GM19025 (cell line): ENCODE measurements around the gene REL.
"Not testable (repeated sequence)": the region's sequence is repeated elsewhere in the genome, so short reads cannot be mapped to it uniquely, and the experiment has no call there.

Source experiments
- ATAC-seq: cut with Tn5 transposase; IDR thresholded peaks from one replicate; pipeline ENCODE4 v1.9.1; 2021; ENCODE audit warnings: mild to moderate bottlenecking, low read depth, moderate library complexity; ENCODE audit not compliant: unreplicated experiment

The REL gene

DNA sequence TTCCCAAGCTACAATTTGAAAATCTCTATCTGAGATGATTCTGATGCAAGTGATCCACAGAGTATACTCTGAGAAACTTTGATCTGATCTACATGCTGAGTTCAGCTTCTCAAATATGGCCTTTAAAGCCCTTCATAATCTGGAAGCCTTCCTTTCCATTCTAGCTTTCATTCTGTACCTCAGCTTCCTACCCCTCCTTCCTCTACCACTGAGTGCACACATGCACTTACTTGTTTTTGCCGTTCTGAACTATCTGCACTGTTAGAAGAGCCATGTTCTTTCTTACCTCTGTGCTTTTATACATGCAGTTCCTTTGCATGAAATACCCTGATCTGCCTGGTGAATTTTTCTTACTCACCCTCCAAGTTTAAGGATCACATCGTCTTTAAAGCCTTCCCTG lies 25.0 kb downstream of the REL start:
- no peak for ATAC-seq

- ATAC-seq = no peak
These were observed 26.0 kb downstream of the REL start for GRCh38 chr2:60907329-60907728.

DNA sequence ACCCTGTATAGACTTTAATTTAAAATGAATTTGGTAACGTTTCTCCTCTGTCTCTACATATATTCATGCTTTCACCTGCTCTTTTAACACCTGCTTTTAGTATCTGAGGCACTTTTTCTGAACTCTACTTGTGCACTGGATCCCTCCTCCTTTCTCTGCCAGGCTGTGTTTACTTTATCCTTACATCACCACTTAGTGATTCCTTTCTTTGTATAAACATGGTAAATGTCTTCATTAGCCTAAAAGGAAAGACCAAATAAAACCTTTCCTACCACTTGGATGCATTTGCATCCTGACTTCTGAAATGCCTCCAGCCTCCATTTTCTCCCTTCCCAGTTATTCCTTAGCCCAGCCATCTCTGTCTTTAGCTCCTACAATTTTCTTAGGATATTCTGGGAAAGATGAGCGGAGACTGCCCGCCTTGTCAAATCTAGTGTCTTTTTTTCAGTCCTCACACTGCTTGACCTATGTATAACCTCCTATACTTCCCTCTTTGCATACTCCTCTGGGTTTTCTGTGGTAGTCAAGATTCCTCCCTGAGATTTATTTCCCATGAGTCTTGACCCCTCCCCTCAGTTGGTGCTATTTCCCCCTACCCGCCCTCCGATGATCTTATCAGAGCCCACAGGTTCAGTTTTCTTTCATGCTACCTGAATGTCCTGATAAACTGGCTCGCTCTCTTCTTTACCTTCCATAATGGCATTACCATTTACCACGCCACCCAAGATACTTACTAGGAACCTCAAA lies 44.8 kb downstream of the REL start:
- ATAC-seq = no peak

DNA sequence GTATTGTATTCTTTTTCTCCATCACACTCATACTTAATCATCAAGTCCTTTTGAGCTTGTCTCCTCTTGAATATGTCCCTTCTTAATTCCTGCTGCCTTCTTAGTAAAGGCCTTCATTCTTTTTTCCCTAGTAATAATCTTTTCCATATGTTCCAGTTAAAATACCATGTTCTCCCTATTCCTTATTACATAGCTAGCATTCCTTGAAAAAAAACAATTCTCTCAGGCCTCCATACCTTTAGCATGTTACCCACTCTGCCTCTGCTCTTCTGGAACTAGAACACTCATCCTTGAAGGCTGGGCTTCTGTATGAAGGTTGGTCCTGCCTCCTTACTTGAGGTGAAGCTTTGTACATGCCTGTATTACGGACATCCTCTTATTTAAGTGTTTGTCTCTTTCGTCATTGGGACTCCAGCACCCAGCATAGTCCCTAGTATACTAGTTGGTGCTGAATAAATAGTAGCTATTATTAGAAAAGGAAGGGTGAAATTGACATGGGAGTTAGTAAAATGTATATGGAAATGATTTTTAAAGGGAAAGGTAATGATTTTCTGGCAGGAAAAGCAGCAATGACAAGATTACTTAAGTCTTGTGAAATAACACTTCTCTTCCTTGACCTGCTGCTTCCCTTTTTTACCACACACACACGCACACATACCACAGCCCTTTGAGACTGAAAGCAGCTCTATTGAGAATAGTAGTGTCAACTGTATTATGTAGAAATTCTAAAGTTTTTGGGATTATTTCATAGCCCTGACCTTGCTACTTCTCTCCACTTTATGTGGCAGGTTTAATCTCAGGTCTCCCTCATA lies 45.6 kb downstream of the REL start:
- ATAC-seq = no peak

GRCh38 chr2:60932061-60932460 lies 50.7 kb downstream of the REL start:
- not testable (repeated sequence) for ATAC-seq

DNA sequence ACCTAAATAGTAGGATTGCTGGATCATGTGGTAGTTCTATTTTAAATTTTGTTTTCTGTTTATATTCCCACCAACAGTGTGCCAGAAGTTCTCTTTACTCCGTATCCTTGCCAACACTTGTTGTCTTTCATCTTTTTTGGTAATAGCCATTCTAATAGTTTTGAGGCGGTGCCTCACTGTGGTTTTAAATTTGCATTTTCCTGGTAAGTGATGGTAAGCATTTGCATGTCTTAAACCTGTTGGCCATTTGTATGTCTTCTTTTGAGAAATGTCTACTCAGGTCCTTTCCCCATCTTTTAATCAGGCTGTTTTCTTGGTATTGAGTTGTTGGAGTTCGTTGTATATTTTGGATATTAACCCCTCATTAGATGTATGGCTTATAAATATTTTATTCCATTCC lies 51.6 kb downstream of the REL start:
- ATAC-seq = no peak

GRCh38 chr2:60934165-60934722 lies 52.9 kb downstream of the REL start:
- no peak for ATAC-seq

DNA sequence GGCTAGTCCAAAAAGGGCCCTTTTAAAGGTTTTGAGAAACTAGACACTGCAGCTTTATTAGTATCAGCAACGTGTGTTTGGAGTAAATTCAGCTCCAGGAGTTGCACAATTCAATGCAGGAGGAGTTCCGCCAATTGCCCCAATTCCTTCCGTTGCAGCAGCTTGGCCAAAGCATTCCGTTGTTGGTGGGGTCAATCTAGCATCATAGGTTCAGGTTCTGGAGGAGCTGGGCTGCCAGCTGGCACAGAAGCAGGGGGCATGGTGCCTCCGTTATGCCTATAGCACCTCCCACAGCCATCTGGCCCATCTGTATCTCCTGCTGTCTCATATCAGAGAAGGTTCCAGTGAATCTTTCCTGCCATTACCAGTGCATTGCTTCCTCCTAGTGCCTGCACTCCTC lies 55.4 kb downstream of the REL start:
- ATAC-seq = no peak

GRCh38 chr2:60938301-60938700 lies 56.9 kb downstream of the REL start:
- no peak for ATAC-seq

GRCh38 chr2:60939622-60940021 lies 58.2 kb downstream of the REL start:
- ATAC-seq = no peak

- no peak for ATAC-seq
These were observed 64.0 kb downstream of the REL start for GRCh38 chr2:60945341-60945740.

- ATAC-seq = no peak
These were observed 65.7 kb downstream of the REL start for GRCh38 chr2:60947056-60947455.

- no peak for ATAC-seq
These were observed 66.8 kb downstream of the REL start for GRCh38 chr2:60948161-60948560.

GRCh38 chr2:60948926-60949579 lies 67.7 kb downstream of the REL start:
- ATAC-seq = no peak

DNA sequence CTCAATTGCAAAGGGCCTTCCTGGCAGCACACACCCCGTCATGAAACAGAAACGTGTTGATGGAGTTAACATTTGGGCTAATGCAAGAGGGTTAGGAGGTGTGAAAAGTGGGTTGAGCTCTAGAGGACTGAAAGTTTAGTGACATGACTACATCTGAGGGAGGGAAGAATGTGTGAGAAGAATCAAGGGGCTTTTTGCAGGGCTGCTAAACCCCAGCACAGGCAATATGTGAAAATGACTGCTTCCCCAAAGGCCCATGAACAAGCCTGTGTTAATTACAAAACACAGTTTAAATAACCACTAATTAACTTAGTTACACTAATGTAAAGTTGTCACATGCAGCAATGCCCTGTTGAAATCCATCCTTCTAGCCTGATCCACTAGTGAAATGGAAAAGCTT lies 72.8 kb downstream of the REL start:
- ATAC-seq = peak; percentile 65

- ATAC-seq = no peak
These were observed 75.8 kb downstream of the REL start for GRCh38 chr2:60957224-60957623.

- ATAC-seq = no peak
These were observed 76.3 kb downstream of the REL start for GRCh38 chr2:60957643-60958042.

DNA sequence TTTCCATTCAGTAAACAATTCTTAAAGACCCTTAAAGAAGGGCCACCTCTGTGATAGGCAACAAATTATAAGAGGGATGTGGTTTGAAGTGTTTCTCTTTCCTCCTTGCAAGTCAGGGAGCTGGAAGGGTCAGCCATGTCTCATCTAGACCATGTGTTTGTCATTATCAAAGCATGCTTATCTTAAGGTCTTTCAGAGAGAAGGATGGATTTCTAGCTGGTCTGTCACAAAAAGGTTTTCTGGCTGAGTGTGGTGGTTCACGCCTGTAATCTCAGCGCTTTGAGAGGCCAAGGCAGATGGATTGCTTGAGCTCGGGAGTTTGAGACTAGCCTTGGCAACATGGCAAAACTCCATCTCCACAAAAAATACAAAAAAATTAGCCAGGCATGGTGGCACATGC lies 77.0 kb downstream of the REL start:
- no peak for ATAC-seq

DNA sequence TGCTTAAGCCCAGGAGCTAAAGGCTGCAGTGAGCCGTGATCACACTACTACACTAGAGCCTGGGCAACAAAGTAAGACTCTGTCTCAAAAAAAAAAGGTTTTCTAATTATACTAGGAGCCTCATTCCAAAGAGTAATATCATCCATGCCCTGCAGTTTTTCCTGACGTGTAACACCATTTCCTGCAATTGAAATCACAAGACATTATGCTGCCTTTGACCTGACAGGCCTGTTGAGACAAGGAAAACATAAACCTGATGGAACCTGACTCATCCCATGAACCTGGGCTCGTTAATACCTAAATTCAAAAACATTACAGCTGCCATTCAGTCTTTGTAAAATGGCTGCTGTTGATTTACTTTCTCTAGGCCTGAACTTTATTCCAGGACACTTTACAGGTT lies 77.4 kb downstream of the REL start:
- ATAC-seq = no peak

GRCh38 chr2:60959501-60959900 lies 78.1 kb downstream of the REL start:
- ATAC-seq = no peak

DNA sequence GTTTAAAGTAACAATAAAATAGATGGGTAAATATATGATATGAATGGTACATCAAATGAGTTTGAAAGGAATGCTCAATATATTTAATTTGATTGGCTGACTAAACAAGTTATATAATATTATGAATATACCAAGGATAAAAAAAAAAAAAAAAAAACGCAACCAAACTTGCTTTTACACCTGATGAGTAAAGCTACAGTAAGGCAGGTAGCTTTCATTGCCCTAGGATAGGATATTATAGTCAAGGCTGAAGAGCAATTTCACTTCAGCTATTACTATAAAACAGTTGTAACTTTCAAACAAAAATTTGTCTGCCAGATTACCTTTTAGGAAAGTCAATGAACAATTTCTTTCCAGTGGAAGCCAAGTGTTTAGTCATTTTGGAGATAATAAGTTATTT lies 79.3 kb downstream of the REL start:
- no peak for ATAC-seq
